ENCODE data around the gene UBAC2.

UBAC2 gene

GRCh38 chr13:99344610-99345208, 144.1 kb downstream of the UBAC2 start:
- no peak for DNase-seq

- no peak for DNase-seq
Measured at GRCh38 chr13:99345345-99345744, 144.7 kb downstream of the UBAC2 start.

GRCh38 chr13:99346335-99347042, 145.8 kb downstream of the UBAC2 start:
- no peak for DNase-seq

GRCh38 chr13:99347335-99347878, 146.8 kb downstream of the UBAC2 start:
- no peak for DNase-seq

- no peak for DNase-seq
Measured at GRCh38 chr13:99347911-99348451, 147.3 kb downstream of the UBAC2 start.

GRCh38 chr13:99350191-99350590, 149.5 kb downstream of the UBAC2 start:
- no peak for DNase-seq

- peak; percentile 51 for DNase-seq
Measured at GRCh38 chr13:99351772-99352171, 151.1 kb downstream of the UBAC2 start.

- peak; percentile 59 for DNase-seq
Measured at GRCh38 chr13:99352351-99353245, 151.9 kb downstream of the UBAC2 start.

- no peak for DNase-seq
Measured at GRCh38 chr13:99353246-99353600, 152.6 kb downstream of the UBAC2 start.

- peak; percentile 59 for DNase-seq
Measured at GRCh38 chr13:99353836-99354235, 153.2 kb downstream of the UBAC2 start.

- peak; percentile 47 for DNase-seq
Measured at GRCh38 chr13:99354371-99354951, 153.8 kb downstream of the UBAC2 start.

GRCh38 chr13:99355267-99356011, 154.8 kb downstream of the UBAC2 start:
- DNase-seq = no peak

GRCh38 chr13:99356012-99356261, 155.3 kb downstream of the UBAC2 start:
- no peak for DNase-seq

GRCh38 chr13:99356262-99357091, 155.8 kb downstream of the UBAC2 start:
- DNase-seq = no peak

GRCh38 chr13:99357131-99357596, 156.5 kb downstream of the UBAC2 start:
- DNase-seq = peak; percentile 73

GRCh38 chr13:99357941-99358340, 157.3 kb downstream of the UBAC2 start:
- peak; percentile 40 for DNase-seq

GRCh38 chr13:99359528-99359927, 158.9 kb downstream of the UBAC2 start:
- DNase-seq = no peak

- no peak for DNase-seq
Measured at GRCh38 chr13:99360696-99361095, 160.0 kb downstream of the UBAC2 start.

- DNase-seq = no peak
Measured at GRCh38 chr13:99361197-99361596, 160.5 kb downstream of the UBAC2 start.

GRCh38 chr13:99362362-99362761, 161.7 kb downstream of the UBAC2 start:
- no peak for DNase-seq

GRCh38 chr13:99363391-99363790, 162.7 kb downstream of the UBAC2 start:
- DNase-seq = no peak

All from stimulated activated CD4-positive, alpha-beta T cell treated with anti-CD3 and anti-CD28 coated beads, Interleukin-15, amount 100 ng/mL, for 24 hours (primary cell).